ENCODE measurements around the gene LCE4A. TPM values are rescaled to one million over a fixed set of nuclear protein-coding genes. Genes with fewer than 3 reads are reported as not detected.

The LCE4A gene
- total RNA-seq, 4 donors from 2014 or later, result not detected

DNA sequence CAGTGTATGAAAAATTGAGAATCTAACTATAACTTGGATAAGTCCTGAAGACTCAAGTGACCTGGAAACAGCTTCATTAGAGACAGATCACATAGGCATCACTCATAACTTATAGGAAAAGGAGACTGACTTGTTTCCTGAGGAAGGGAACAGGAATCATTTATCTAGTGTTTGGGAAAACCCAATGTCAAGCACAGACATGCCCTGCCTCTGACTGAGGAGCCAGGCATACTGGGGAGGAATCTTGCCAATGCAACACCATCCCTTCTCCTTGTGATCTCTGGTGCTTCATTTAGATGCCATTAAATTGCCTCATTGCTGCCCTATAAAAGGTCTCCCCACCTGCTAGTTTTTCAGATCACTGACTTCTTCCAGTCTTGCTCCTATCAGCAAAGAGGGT, 10.3 kb downstream of the LCE4A start:
- H3K9me3 ChIP-seq, result peaks cover 0 to 4% (median 2%) of the 10 kb centered on the region in 4 donors

GRCh38 chr1:152725261-152725660, 17.3 kb downstream of the LCE4A start:
- no peak for DNase-seq
- no peaks in the 10 kb centered on the region for H3K36me3 ChIP-seq

More for the DNA sequence above, 10.3 kb downstream of the LCE4A start:
- TF ChIP-seq POLR2A (IDR thresholded peaks at IDR 0.05), result no peak
- TF ChIP-seq, protein P1, sequence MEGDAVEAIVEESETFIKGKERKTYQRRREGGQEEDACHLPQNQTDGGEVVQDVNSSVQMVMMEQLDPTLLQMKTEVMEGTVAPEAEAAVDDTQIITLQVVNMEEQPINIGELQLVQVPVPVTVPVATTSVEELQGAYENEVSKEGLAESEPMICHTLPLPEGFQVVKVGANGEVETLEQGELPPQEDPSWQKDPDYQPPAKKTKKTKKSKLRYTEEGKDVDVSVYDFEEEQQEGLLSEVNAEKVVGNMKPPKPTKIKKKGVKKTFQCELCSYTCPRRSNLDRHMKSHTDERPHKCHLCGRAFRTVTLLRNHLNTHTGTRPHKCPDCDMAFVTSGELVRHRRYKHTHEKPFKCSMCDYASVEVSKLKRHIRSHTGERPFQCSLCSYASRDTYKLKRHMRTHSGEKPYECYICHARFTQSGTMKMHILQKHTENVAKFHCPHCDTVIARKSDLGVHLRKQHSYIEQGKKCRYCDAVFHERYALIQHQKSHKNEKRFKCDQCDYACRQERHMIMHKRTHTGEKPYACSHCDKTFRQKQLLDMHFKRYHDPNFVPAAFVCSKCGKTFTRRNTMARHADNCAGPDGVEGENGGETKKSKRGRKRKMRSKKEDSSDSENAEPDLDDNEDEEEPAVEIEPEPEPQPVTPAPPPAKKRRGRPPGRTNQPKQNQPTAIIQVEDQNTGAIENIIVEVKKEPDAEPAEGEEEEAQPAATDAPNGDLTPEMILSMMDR (IDR thresholded peaks at IDR 0.05), result no peak
- H3K27ac ChIP-seq, result no peak overlapping the region
- no peak for DNase-seq
- H3K36me3 ChIP-seq, result no peaks in the 10 kb centered on the region
- no peaks in the 10 kb centered on the region for H3K27me3 ChIP-seq
- no peaks in the 10 kb centered on the region for H3K4me1 ChIP-seq
- no peak overlapping the region for H3K4me3 ChIP-seq

DNA sequence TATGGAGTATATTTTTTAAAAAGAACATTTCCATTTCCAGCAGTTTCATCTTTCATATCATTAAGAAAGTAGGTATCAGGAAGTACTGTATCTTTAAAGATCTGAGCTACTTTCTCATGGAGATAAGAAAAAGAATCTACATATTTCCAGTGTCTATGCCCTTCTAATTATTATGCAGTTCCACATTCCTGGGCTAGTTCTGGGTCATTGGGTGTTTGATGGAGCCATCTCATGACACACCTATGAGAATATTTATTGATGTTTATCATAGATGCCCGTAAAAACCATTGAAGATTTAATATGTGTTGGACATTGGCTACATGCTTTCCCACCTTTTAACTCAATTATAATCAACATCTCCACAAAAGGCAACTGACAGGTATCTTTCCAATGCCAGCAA, 21.0 kb downstream of the LCE4A start:
- no peak for TF ChIP-seq POLR2A (IDR thresholded peaks at IDR 0.05)
- no peaks in the 10 kb centered on the region for H3K27me3 ChIP-seq
- H3K27ac ChIP-seq, result no peak overlapping the region
- H3K9me3 ChIP-seq, result no peaks in the 10 kb centered on the region
- H3K4me3 ChIP-seq, result no peak overlapping the region
- no peaks in the 10 kb centered on the region for H3K36me3 ChIP-seq
- H3K4me1 ChIP-seq, result no peaks in the 10 kb centered on the region
- no peak for DNase-seq

More at GRCh38 chr1:152725261-152725660, 17.3 kb downstream of the LCE4A start:
- H3K27ac ChIP-seq, result no peak overlapping the region
- no peaks in the 10 kb centered on the region for H3K27me3 ChIP-seq
- TF ChIP-seq, protein P1 (IDR thresholded peaks at IDR 0.05), result no peak
- no peak for TF ChIP-seq POLR2A (IDR thresholded peaks at IDR 0.05)
- no peaks in the 10 kb centered on the region for H3K9me3 ChIP-seq
- no peaks in the 10 kb centered on the region for H3K4me1 ChIP-seq
- H3K4me3 ChIP-seq, result no peak overlapping the region

- Histone ChIP-seq H3K9me3 (no peaks in the 10 kb centered on the region), H3K36me3 (no peaks in the 10 kb centered on the region), H3K4me3 (no peak overlapping the region), H3K4me1 (no peaks in the 10 kb centered on the region), H3K27ac (no peak overlapping the region), H3K27me3 (no peaks in the 10 kb centered on the region)
- DNase-seq, result no peak
- TF ChIP-seq POLR2A (IDR thresholded peaks at IDR 0.05), result no peak
- TF ChIP-seq, protein P1 (IDR thresholded peaks at IDR 0.05), result no peak
These were observed 27.7 kb downstream of the LCE4A start for GRCh38 chr1:152735648-152736047.

GRCh38 chr1:152737997-152738396, 30.0 kb downstream of the LCE4A start:
- no peak for DNase-seq
- Histone ChIP-seq H3K27me3 (no peaks in the 10 kb centered on the region), H3K4me1 (no peaks in the 10 kb centered on the region), H3K36me3 (no peaks in the 10 kb centered on the region), H3K9me3 (no peaks in the 10 kb centered on the region), H3K27ac (no peak overlapping the region), H3K4me3 (no peak overlapping the region)
- TF ChIP-seq, protein P1 (IDR thresholded peaks at IDR 0.05), result no peak
- no peak for TF ChIP-seq POLR2A (IDR thresholded peaks at IDR 0.05)

DNA sequence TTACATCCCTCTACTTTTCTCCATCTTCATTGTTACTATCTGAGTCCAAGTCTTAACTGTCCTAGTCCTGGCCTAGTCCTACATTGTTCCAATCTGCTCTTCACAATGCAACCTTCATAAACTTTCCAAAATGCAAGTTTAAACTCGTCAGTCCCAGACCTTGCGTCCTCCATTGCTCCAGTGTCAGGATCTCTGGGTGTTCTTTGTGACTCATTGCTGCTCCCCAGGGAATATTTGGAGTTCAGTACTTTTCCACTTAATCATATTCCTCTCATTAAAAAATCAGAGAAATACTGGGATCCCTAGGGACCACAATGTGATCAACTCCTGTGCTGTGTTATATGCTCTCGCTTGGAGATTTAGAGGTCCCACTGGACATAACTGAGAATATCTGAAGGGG, 31.9 kb downstream of the LCE4A start:
- H3K4me1 ChIP-seq, result no peaks in the 10 kb centered on the region
- no peak for DNase-seq
- no peak overlapping the region for H3K27ac ChIP-seq
- H3K36me3 ChIP-seq, result no peaks in the 10 kb centered on the region
- TF ChIP-seq POLR2A (IDR thresholded peaks at IDR 0.05), result no peak
- TF ChIP-seq, protein P1 (IDR thresholded peaks at IDR 0.05), result no peak
- H3K9me3 ChIP-seq, result no peaks in the 10 kb centered on the region
- no peak overlapping the region for H3K4me3 ChIP-seq
- no peaks in the 10 kb centered on the region for H3K27me3 ChIP-seq

Measured in Peyer's patch (tissue), 4 donors.